DND-41 (cell line): ENCODE results near the gene CLK3.

Experiments used
- ATAC-seq: fragments of 200-7000 bp; cut with Tn5 transposase; 3 replicates; pipeline ENCODE4 v1.9.1; 2021; ENCODE audit warnings: low read depth; ENCODE audit not compliant: insufficient read depth
- DNase-seq: peaks from one replicate; pipeline ENCODE4 v3.0.0-alpha.2; 2020
- H2AFZ ChIP-seq: 2 replicates; pipeline ENCODE4 v1.6.0; 2012; ENCODE audit warnings: low read depth, low read length
- H3K27ac ChIP-seq: 2 replicates; pipeline ENCODE4 v1.5.1; 2012; ENCODE audit warnings: low read length, inconsistent platforms
- H3K27me3 ChIP-seq: fragments of 200-600 bp; sonication (generic); 2 replicates; pipeline ENCODE4 v1.6.0; 2012; ENCODE audit warnings: low read length, mild to moderate bottlenecking, inconsistent platforms; ENCODE audit not compliant: insufficient read depth, poor library complexity
- H3K36me3 ChIP-seq: 2 replicates; pipeline ENCODE4 v1.5.1; 2012; ENCODE audit warnings: low read length, inconsistent platforms; ENCODE audit not compliant: insufficient read depth
- H3K4me1 ChIP-seq: 2 replicates; pipeline ENCODE4 v1.5.1; 2012; ENCODE audit warnings: mild to moderate bottlenecking, low read length; ENCODE audit not compliant: insufficient read depth
- H3K4me2 ChIP-seq: 2 replicates; pipeline ENCODE4 v1.6.0; 2012; ENCODE audit warnings: mild to moderate bottlenecking, moderate library complexity, low read length, inconsistent platforms; ENCODE audit not compliant: insufficient read depth
- H3K4me3 ChIP-seq, 2 experiments: fragments of 200-600 bp in 1 of 2; shearing (Covaris generic) in 1 of 2; 2 replicates each; pipeline ENCODE4 v1.5.1; 2012 to 2016; ENCODE audit warnings: inconsistent platforms in 2 of 2, low read length in 2 of 2, mild to moderate bottlenecking in 2 of 2, low read depth in 1 of 2, moderate library complexity in 1 of 2
- H3K79me2 ChIP-seq: 2 replicates; pipeline ENCODE4 v1.6.0; 2012; ENCODE audit warnings: low read length, inconsistent platforms; ENCODE audit not compliant: insufficient read depth
- H3K9ac ChIP-seq: 2 replicates; pipeline ENCODE4 v1.6.0; 2012; ENCODE audit warnings: low read depth, mild to moderate bottlenecking, inconsistent platforms, low read length, moderate library complexity
- H3K9me3 ChIP-seq: 2 replicates; pipeline ENCODE4 v1.5.1; 2012; ENCODE audit warnings: low read length, moderate library complexity, mild to moderate bottlenecking, inconsistent platforms; ENCODE audit not compliant: insufficient read depth, severe bottlenecking
- H4K20me1 ChIP-seq: 2 replicates; pipeline ENCODE4 v1.6.0; 2012; ENCODE audit warnings: low read length; ENCODE audit not compliant: insufficient read depth
- CTCF ChIP-seq: IDR thresholded peaks from 2 replicates; pipeline ENCODE4 v1.5.1; 2012; ENCODE audit warnings: borderline replicate concordance, low read length, moderate library complexity, mild to moderate bottlenecking; ENCODE audit not compliant: poor library complexity, severe bottlenecking; ENCODE audit errors: extremely low read depth
- EZH2 ChIP-seq: IDR thresholded peaks from 3 replicates; pipeline ENCODE4 v1.6.1; 2012; ENCODE audit warnings: borderline replicate concordance, low read depth, mild to moderate bottlenecking, moderate library complexity, low read length, inconsistent platforms; ENCODE audit not compliant: severe bottlenecking

Gene CLK3

GRCh38 chr15:74584779-74585178 lies 30.9 kb upstream of the CLK3 start:
- Histone ChIP-seq H3K36me3 (peaks cover 6% of the 10 kb centered on the region; the same call in 1 of the 2 replicates), H3K9ac (no peak overlapping the region)
- ATAC-seq = no peak

GRCh38 chr15:74585191-74585590 lies 30.4 kb upstream of the CLK3 start:
- Histone ChIP-seq H4K20me1 (no peaks in the 10 kb centered on the region; the same call in 1 of the 2 replicates), H2AFZ (no peak overlapping the region), H3K9me3 (no peaks in the 10 kb centered on the region), H3K36me3 (peaks cover 10% of the 10 kb centered on the region), H3K27me3 (no peaks in the 10 kb centered on the region), H3K9ac (no peak overlapping the region), H3K79me2 (no peaks in the 10 kb centered on the region), H3K4me3 (no peak overlapping the region), H3K27ac (no peak overlapping the region), H3K4me1 (no peaks in the 10 kb centered on the region), H3K4me2 (no peak overlapping the region)
- no peak for ATAC-seq
- DNase-seq = no peak
- no peak for TF ChIP-seq EZH2
- no peak for TF ChIP-seq CTCF

More at GRCh38 chr15:74584779-74585178, 30.9 kb upstream of the CLK3 start:
- Histone ChIP-seq H4K20me1 (no peaks in the 10 kb centered on the region; the same call in 1 of the 2 replicates), H3K27ac (no peak overlapping the region), H3K27me3 (no peaks in the 10 kb centered on the region), H3K4me2 (no peak overlapping the region), H3K79me2 (no peaks in the 10 kb centered on the region), H3K4me1 (no peaks in the 10 kb centered on the region), H2AFZ (no peak overlapping the region), H3K9me3 (no peaks in the 10 kb centered on the region), H3K4me3 (no peak overlapping the region)
- TF ChIP-seq CTCF (no peak), EZH2 (no peak)
- no peak for DNase-seq

- Histone ChIP-seq H3K4me2 (no peak overlapping the region), H3K4me1 (no peaks in the 10 kb centered on the region), H4K20me1 (no peaks in the 10 kb centered on the region; the same call in 1 of the 2 replicates), H3K27me3 (no peaks in the 10 kb centered on the region), H2AFZ (no peak overlapping the region), H3K27ac (no peak overlapping the region), H3K36me3 (peaks cover 14% of the 10 kb centered on the region), H3K79me2 (no peaks in the 10 kb centered on the region), H3K4me3 (no peak overlapping the region), H3K9me3 (no peaks in the 10 kb centered on the region), H3K9ac (no peak overlapping the region)
- ATAC-seq (no peak), DNase-seq (no peak)
- TF ChIP-seq CTCF (no peak), EZH2 (no peak)
Observed at GRCh38 chr15:74585857-74586256, 29.8 kb upstream of the CLK3 start.

GRCh38 chr15:74589826-74590225 lies 25.8 kb upstream of the CLK3 start:
- H3K36me3 ChIP-seq = peaks cover 30% of the 10 kb centered on the region

More at GRCh38 chr15:74589826-74590225, 25.8 kb upstream of the CLK3 start:
- Histone ChIP-seq H3K9ac (no peak overlapping the region), H3K9me3 (no peaks in the 10 kb centered on the region), H3K27ac (no peak overlapping the region), H3K4me3 (no peak overlapping the region), H3K27me3 (no peaks in the 10 kb centered on the region), H3K79me2 (no peaks in the 10 kb centered on the region), H4K20me1 (no peaks in the 10 kb centered on the region; the same call in 1 of the 2 replicates), H2AFZ (no peak overlapping the region), H3K4me2 (no peak overlapping the region), H3K4me1 (no peaks in the 10 kb centered on the region)
- no peak for ATAC-seq
- DNase-seq = no peak
- TF ChIP-seq CTCF = no peak
